Measurements from ENCODE around the gene LBP.
"Not testable (repeated sequence)": the region's sequence is repeated elsewhere in the genome, so short reads cannot be mapped to it uniquely, and the experiment has no call there.

LBP gene

DNA sequence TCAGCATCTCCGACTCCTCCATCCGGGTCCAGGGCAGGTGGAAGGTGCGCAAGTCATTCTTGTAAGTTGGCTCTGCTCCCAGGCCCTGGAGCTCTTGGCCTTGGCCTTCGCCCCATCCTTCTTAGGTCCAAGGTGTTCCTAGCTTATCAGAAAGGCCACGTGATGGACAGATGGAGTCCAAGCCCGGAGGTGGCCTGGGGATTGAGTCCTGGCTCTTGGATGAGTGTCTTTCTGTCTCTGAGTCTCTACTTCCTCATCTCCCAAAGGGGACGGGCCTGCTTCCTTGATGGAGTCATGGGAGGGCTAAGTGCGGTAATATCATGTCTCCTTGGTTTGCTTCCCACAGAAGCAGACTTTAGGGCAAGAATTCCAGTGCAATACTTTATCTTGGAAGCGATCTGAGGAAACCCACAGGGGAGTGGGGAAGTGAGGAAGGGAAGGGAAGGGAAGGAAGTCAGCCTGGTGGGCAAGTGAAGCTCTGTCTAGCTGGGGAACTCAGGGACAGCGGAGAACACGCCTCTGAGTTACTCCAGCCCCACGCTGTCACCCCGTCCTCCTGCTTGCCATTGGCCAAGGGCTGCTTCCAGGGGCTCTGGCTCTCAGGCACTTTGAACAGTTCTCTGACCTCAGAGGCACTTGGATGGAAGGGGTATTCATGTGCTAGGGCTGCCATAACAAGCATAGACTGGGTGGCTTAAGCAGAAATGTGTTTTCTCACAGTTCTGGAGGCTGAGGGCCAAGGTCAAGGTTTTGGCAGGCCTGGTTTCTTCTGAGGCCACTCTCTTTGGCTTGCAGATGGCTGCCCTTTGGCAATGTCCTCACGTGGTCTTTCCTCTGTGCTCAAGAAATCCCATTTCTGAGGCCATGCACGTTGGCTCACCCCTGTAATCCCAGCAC lies 4.8 kb downstream of the LBP start:
- no peak for DNase-seq

DNA sequence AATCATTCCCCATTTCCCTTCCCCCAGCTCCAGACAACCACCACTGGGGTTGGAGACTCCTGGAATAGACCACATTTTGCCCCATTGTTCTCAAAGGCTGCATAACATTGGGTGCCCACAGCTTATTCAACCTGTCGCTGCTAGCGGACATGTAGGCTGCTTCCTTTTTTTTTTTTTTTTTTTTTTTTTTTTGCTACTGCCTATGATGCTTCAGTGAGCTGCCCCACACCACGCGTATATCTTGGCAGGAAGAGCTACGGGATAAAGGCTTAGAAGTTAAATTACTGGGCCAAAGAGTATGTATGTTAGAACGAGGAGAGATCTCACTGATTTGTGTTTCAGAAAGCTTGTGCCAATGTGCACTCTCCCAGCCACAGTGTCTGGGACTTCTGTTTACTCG lies 7.0 kb downstream of the LBP start:
- DNase-seq = no peak

DNA sequence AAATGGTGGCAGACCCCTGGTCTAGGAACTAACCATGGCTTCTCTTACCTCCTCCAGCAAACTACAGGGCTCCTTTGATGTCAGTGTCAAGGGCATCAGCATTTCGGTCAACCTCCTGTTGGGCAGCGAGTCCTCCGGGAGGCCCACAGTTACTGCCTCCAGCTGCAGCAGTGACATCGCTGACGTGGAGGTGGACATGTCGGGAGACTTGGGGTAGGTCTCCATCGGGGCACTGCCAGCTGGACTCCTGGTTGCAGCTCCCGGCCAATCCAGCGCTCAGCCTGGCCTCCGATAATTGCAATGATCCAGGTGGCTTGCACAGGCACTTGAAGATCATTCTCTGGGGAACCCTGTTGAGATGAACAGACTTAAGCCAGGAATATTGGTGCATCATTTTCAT lies 7.9 kb downstream of the LBP start:
- no peak for DNase-seq

DNA sequence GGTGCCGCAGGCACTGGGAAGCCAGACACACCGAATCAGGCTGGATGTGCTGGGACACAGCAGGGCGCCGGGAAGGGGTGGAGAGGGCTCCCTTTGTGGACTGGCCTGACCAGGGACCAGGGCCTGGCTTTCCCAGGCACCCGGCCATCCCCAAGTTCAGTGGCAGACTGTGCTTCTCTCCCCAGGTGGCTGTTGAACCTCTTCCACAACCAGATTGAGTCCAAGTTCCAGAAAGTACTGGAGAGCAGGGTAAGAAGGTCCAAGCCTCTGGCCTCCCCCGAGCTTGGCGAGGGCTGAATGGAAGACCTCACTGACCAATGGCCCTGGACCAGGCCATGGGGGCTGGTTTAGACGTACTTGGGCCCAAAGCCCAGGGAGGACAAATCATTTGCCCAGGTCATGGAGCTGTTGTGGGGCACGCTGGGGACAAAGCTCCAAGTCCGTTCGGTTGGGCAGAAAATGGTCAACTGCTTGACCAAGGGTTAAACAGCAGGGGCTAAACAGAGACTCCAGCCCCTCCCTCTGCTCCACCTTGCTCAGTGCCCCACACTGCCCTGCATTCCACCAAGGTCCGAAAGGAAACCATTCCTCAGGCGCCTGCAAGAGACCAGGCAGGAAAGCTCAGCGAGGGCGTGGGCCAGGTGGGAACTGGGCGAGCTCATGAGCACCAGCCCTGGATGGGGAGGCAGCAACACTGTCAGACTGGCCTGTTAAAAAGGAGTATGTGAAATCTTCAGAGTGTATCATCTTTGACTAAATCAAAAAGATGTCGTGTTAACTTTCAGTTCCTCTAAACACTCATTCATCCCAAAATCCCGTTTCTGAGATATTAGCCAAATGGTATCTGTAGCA lies 9.1 kb downstream of the LBP start:
- no peak for DNase-seq

DNA sequence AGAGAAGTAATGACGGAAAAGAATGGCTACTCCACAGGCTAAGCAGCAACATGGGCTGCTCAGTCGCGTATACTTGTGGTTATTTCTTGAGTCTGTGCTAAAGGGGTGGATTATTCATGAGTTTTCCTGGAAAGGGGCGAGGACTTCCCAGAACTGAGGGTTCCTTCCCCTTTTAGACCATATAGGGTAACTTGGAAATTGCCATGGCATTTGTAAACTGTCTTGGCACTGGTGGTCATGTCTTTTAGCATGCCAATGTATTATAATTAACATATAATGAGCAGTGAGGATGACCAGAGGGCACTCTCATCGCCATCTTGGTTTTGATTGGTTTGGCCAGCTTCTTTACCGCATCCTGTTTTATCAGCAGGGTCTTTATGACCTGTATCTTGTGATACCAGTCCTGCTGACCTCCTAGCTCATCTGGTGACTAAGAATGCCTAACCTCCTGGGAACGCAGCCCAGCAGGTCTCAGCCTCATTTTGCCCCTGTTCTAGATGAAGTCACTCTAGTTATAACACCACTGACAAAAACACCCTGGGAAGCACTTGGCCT lies 11.4 kb downstream of the LBP start:
- DNase-seq = no peak

DNA sequence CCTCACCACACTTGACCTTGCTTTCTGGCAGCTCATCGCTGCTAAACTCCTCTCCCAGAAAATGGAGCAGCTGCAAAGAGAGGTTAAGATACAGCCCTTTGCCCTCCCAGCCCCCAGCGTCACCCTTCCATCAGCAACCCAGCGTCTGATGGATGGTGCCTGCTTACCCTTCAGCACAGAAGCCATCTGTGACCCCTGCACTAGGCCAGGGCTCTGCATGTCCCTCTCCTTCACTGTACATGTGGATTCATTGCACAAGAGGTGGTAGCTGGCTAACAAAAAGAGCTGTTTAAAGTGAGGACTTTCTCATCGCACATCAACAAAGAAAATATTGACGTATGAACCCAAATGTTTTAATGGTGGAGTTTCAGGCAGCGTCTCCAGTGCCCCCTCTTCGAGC lies 12.3 kb downstream of the LBP start:
- DNase-seq = no peak

DNA sequence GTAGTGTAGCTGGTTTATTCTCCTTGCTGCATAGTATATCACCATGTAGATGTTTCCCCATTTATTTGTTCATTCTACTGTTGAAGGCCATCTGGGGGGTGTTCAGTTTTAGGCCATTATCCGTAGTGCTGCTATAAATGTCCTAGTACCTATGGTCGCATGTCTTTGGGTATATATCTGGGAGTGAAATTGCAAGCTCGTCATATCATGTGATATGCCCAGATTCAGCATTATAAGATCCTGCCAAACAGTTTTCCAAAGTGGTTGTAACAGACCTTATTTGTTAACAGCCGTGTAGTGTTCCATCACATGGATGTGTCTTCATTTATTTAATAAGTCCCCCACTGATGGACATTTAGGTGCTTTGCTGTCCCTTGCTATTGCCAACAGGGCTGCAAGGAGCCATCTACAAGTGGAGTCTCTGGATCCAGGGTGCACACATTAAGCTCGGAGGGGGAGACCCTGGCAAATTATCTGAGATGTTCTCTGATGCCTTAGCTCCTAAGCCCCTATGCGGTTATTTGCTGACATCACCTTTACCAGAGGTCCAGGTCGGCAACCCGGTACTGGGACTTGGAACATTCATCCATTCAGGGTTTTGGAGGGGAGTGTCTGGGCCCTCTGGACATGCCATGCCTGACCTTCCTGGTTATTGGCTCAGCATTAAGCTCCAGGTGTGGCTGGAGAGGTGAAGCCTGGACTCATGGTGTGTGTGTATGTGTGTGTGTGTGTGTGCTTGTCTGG lies 16.9 kb downstream of the LBP start:
- DNase-seq = no peak

DNA sequence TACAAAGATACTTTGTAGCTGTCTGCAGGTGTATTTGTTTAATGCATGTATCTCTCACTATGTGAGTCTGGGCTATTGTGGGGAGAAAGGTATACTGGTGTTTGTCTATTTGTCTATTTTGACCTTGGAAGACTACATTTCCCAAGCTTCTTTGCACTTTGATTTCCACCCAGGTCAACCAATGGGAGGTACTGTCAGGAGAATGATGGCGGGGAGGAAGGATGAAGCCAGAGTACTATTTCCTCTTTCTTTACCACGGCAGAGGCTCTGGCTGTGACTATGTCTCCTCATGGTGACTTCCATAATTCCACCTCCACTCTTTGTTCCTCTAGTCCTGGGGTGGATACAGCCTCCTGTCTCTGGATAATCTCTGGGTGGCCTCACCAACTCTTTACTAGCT lies 23.1 kb downstream of the LBP start:
- no peak for DNase-seq

DNA sequence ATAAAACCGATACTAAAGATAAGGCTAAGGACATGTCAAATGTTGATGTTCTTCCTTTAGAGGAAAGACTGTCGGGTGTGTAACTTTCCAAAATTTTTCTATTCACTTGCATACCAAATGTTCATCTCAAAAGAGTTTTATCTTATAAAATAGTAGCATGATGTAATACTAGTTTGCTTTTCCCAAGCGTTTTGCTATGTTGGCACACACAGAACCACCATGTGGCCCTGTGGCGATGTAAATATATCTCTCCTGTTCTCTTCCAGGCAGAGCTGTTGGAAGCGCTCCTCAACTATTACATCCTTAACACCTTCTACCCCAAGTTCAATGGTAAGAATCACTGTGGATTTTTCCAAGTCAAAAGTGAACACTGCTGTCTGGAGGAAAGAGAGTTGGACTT lies 26.5 kb downstream of the LBP start:
- DNase-seq = no peak

DNA sequence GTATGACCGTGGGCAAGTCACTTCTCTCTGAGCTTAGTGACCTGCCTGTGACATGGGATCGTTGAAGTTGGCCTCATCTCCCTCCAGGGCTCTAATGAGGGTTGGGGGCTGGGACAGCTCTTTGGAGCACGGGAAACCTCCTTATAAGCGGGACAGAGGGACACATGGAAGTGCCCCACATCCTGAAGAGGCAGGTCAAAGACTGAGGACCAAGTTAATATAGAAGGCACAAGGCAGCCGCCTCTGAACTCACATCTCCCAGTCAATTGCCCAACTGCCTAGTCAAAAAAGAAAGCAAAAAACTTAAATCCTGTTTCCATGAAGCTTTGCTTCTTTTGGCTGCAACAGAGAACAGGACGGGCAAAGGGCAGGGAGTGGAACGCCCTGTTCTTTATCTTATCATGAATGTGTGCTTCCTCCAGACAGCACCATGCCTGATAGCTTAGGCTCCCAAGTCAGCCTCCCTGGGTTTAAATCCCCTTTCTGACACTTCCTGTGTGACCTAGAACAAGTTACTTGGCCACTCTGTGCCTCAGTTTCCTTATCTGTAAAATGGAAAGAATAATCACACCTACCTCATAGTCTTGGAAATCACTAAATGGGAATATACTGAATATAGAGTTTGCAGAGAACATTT lies 27.1 kb downstream of the LBP start:
- no peak for DNase-seq

DNA sequence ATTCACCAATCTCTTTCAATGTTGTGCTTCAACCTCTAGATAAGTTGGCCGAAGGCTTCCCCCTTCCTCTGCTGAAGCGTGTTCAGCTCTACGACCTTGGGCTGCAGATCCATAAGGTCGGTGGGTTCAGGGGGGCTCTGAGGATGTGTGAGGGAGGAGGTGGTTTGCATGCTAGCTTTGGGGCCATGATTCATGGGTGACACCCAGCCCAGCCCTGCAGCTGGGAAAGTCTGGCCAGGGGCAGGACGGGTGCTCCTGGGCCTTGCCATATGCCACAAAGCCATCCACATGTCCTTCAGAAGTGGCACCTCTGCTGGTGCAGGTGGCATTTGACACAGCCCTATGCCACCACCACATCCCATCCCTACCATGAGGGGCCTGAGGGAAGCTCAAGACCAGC lies 27.6 kb downstream of the LBP start:
- no peak for DNase-seq

DNA sequence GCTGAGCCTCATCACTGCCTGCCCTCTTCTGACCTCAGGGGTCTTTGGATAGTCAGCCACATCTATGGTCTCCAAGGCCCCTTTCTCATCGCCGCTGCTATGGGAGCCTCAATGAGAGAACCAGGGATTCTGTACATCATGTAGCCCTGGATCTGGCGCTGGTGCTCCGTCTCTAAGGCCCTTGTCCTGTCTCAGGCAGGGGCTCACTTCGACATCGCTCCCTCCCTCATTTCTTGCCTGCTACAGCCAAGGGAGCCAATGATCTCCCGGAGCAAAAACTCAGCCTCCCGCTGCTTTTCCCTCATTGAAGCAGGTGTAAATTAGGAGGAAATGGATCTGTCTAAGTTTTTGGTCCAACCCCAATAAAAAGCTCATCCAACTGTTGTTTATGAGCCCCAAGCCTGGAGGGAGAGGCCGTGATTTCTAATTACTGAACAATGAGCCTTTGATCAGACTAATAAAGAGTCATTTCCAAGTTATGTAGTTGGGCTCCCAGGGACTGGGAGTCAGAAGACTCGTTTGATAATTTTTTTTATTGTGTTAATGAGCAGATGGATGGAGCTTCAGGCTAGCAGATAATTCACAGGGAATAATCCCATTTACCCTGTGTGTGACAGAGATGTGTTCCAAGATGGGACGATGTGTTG lies 30.9 kb downstream of the LBP start:
- DNase-seq = no peak

DNA sequence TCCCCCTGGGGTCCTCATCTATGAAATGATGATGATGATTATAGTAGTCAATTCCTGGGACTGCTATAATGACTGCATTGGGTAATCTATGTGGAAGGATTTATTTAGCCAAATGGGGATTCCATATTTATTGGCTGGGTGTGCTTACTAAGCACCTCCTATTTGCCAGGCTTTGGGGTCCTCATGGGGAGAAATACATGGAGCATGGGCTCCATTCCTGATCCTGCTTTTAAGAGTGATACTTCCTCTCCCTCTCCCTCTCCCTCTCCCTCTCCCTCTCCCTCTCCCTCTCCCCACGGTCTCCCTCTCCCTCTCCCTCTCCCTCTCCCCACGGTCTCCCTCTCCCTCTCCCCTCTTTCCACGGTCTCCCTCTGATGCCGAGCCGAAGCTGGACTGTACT lies 31.6 kb downstream of the LBP start:
- not testable (repeated sequence) for DNase-seq

DNA sequence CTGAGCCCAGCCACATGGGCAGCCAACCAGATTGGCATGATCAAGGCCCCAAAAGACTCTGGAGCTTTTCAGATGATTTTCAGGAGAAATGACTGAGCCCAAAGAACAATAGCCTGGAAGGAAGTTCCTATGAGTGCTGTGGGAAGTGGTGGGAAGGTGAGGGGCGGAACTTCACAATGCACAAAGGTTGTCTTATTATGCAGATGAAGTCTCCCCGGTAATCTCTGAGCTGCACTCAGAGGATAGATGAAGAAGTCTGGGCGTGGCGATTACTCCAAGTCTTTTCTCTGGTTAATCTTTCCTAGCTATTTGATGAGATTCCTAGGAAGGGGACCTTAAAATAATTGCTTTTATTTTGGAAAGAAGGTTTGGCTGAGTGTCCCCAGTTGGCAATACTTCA lies 36.9 kb downstream of the LBP start:
- no peak for DNase-seq

DNA sequence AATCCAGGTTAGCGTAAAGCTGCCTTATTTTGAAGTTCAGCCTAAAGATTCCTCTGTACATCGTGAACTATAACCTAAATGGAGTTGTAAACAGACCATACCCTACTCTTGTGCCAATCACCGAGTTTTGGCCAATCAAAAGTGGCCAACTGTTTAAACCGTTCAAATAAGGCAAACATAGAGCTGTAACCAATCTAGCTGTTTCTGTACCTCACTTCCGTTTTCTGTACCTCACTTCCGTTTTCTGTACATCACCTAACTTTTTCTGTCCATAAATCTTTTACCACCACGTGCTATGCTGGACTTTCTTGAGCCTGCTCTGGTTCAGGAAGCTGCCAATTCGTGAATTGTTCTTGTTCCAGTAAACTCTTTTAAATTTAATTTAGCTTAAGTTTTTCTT lies 39.7 kb downstream of the LBP start:
- DNase-seq = no peak

DNA sequence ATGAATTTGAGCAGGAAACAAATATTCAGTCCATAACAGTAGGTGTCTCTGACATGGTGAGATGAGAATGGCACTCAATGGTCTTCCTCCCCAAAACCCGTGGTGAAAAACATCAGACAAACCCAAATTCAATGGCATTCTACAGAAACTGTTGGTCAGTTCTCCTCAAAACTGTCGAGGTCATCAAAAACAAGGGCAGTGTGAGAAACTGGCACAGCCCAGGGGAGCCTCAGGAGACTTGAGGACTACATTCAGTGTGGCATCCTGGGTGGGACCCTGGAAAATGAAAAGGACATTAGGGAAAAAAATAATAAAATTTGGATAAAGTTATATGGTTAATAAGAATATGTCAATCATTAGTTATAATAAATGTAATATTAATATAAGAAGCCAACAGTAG lies 40.6 kb downstream of the LBP start:
- no peak for DNase-seq

DNA sequence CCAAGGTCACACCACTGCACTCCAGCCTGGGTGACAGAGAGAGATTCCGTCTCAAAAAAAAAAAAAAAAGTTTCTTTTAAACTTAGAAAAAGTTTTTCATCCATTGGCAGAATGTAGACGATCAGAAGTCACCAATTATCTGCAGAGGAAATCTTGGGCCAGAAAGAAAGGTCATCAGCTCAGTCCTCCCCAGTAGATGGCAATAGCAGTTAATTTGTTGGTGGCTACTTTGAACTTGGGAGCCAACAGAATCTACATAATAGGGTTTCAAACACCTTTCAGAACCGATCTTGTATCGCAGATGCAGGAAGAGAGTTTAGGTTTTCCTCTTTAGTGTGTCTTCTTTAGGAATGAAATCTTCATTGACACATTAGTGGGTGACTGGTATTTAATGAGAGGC lies 41.7 kb downstream of the LBP start:
- no peak for DNase-seq

DNA sequence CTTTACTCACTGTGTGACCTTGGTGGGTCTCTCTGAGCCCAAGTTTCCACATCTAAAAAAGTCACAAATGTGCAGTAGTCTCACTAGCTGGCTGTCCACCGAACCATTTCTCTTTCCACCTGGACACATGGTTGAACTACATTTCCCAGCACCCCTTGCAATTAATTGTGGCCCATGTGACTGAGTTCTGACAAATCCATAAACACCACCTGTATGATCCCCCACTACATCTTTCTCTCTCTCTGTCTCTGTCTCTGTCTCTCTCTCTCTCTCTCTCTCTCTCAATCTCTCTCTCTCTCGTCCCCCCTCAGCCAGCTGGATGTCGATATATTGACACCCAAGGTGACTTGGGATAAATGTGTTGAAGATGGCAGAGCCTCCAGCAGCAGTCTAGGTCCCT lies 46.1 kb downstream of the LBP start:
- no peak for DNase-seq

DNA sequence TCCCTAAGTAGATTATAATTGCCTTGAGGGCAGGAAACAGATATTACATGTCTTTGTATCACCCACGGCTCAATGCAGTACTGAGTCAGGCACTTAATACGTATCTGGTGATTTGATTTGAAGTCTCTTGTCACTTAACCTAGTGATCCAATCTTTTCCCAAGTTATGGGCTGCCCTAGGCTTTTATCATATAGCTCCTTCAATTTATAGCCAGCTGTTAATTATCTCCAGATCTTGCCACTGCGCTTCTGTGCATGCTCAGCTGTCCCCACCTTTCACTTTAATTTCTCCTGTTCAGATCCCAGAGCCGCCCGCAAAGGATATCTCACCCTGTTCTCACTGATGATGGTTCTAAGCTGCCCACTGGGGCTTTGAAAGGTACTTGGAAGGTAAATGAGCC lies 47.0 kb downstream of the LBP start:
- no peak for DNase-seq

DNA sequence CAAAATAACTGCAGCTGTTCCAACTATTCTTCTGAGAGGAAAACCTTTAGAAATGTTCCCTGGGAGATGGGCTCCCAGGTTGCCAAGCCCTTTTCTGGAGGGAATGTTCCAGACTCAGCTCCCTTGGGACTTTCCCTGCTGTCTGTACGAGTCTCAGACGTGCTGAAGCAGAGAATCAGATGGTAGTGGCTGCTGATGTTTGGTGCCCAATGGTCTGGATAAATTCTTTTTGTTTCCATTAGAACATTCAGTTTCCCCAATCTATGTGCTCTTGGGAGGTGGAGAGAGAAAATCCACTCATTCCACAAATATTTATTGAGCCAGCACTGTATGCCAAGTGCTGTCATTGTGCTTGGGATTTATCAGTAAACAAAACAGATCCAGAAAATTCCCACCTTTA lies 48.9 kb downstream of the LBP start:
- DNase-seq = no peak

DNA sequence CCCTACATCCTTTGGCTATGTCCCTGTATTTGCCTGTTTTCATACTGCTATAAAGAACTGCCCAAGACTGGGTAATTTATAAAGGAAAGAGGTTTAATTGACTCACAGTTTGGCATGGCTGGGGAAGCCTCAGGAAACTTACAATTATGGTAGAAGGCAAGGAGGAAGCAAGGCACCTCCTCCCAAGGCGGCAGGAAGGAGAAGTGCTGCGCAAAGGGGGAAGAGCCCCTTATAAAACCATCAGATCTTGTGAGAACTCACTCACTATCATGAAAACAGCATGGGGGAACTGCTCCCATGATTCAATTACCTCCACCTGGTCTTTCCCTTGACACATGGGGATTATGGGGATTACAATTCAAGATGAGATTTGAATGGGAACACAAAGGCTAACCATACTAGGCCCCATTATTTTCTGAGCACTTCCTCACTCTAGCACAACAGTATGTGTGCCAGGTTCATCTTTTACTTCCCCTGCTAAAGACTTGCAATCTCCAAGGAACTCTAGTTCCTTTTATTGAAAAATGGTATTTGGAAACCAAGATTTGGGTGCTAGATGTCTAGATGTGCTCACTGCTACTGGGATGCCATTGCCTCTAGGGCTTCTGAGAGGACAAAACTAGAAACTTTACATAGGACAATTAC lies 49.6 kb downstream of the LBP start:
- DNase-seq = not testable (repeated sequence)

DNA sequence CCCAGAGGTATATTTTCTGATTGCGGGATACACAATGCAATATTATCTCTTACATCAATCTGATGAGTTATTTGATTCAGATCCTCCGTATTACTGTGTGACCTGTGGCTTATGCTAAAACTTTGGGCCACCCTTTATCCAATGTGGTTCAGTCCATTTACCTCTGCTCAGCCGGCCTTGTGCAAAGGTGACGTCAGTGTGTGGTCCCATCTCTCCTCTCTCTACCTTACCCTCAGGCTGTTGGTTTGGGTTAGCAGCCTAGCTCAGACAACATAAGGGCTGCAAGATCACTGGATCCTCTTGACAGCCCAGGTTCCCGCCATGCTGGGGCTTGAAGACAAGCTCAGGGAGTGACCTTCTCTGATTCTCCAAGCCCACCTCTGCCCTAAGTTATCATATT lies 55.8 kb downstream of the LBP start:
- DNase-seq = no peak

Data from activated T-cell treated with anti-CD3 and anti-CD28 coated beads, Interleukin-2, amount 50 U/mL, for 1 hour (primary cell).